Stimulated activated CD4-positive, alpha-beta T cell treated with anti-CD3 and anti-CD28 coated beads, Interleukin-2, amount 100 ng/mL, for 48 hours (primary cell): ENCODE results near the gene ADCY5.

ENCODE experiments used
- DNase-seq, 2 donors: peaks; one replicate each; pipeline ENCODE4 v3.0.0-alpha.2; 2020

The ADCY5 gene

DNA sequence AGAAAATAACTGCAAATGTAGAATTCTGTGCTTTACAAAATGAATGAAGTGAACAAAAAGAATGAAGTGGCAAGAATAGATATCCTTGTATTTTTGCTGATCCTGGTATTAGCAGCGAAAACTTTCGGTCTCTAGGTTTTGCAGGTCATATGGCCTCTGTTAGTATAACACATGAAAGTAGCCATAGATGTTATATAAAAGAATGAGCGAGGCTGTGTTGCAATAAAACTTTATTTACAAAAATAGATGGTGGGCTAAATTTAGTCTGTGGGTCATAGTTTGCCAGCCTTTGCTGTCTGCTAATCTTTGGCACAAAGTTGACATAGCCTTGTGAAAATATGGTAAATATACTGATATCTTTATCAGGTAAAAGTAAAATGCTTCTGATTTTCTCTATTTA is 212.0 kb downstream of the ADCY5 start:
- DNase-seq: no peak
